ENCODE data around the gene TBC1D22B.

Gene TBC1D22B

DNA sequence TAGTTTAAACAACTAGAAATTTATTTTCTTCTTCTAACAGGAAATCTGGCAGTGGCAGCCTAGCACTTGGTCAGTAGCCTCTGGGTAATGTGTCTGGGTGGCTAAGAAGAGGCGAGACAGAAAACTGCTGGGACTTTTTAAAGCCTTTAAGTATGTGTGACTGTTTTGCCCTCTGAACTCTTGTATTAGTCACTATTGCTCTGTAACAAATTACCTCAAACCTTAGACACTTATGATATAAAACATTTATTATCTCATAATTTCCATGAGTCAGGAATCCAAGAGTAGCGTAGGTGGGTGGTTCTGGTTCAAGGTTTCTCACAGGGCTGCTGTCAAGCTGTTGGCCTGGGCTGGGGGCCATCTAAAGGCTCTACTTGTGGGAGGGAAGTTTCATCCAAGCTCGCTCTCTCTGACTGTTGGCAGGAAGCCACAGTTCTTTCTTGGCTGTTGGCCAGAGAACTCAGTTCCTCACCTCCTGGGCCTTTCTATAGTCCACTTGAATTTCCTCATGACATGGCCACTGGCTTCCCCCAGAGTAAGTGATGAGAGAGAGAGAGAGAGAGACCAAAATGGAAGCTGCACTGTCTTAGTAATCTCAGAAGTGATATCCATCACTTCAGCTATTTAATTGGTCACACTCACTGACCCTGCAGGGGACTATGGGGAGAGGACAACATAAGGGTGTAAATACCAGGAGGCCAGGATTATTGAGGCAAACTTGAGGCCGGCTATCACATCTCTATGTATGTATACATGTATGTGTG lies 17.4 kb upstream of the TBC1D22B start:
- Histone ChIP-seq H3K14ac (ENCODE audit: low read length in 2 of 2) (no peak overlapping the region), H2BK5ac (ENCODE audit: low read depth, low read length, poor library complexity, severe bottlenecking) (peak overlapping the region; percentile 47), H4K91ac (ENCODE audit: low read length) (no peak overlapping the region), H2AK5ac (ENCODE audit: low read length, severe bottlenecking) (no peak overlapping the region), H3K9ac (ENCODE audit: low read length) (peak overlapping the region; percentile 89), H3K36me3 (ENCODE audit: control insufficient read depth in 1 of 2, insufficient read depth in 2 of 2, low read depth in 1 of 2, low read length in 2 of 2) (no peaks in the 10 kb centered on the region), H3K4me1 (ENCODE audit: control insufficient read depth, insufficient read depth, low read depth, low read length) (peaks cover 13% of the 10 kb centered on the region), H4K8ac (ENCODE audit: low read length) (peak overlapping the region; percentile 69), H3K27me3 (ENCODE audit: control insufficient read depth in 1 of 2, insufficient read depth in 1 of 2, low read length in 2 of 2) (no peaks in the 10 kb centered on the region), H2BK12ac (ENCODE audit: low read length in 2 of 2) (peak overlapping the region; percentile 80 to 90), H3K23ac (ENCODE audit: low read length in 2 of 2) (no peak overlapping the region), H3K4me3 (ENCODE audit: insufficient read depth in 1 of 2, low read depth in 1 of 2, low read length in 2 of 2) (peak overlapping the region in 1 of 2 experiments; percentile 50), H2BK120ac (ENCODE audit: low read depth, low read length) (no peak overlapping the region), H2BK15ac (ENCODE audit: low read depth, poor library complexity, severe bottlenecking) (peak overlapping the region; percentile 85), H3K79me1 (replicated peaks; ENCODE audit: low read length, poor library complexity, severe bottlenecking) (no peaks in the 10 kb centered on the region), H3K4me2 (ENCODE audit: low read length, poor library complexity, severe bottlenecking) (no peak overlapping the region), H3K9me3 (ENCODE audit: control insufficient read depth, low read length) (no peaks in the 10 kb centered on the region), H3K18ac (ENCODE audit: low read depth in 1 of 2, low read length in 2 of 2) (peak overlapping the region; percentile 37 to 75), H3K4ac (ENCODE audit: low read depth in 1 of 2, low read length in 2 of 2) (no peak overlapping the region), H3K27ac (ENCODE audit: low read length, poor library complexity, severe bottlenecking) (peak overlapping the region; percentile 82), H2AFZ (ENCODE audit: low read depth, low read length) (no peak overlapping the region)
- DNase-seq = peak; percentile 99
- 3% methylated on average over 2 of the region's 4 CpGs for WGBS

DNA sequence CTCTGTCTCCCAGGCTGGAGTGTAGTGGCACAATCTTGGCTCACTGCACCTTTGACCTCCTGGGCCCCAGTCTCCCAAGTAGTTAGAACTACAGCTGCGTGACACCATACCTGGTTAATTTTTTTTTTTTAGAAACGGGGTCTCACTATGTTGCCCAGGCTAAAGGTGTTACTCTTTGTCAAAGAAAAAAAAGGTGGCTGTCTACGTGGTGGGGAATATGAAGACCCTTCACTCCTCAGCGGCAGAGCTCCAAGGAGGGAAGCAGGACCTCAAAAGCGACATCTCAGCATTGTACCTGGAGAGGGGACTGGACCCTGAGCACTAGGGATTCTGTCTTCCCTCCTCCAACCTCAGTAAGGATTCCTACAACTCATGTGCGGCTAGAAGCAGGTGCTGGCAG lies 16.4 kb upstream of the TBC1D22B start:
- Histone ChIP-seq H3K79me1 (replicated peaks; ENCODE audit: low read length, poor library complexity, severe bottlenecking) (no peaks in the 10 kb centered on the region), H2AK5ac (ENCODE audit: low read length, severe bottlenecking) (peak overlapping the region; percentile 77), H2BK12ac (ENCODE audit: low read length in 2 of 2) (peak overlapping the region; percentile 87 to 100), H3K36me3 (ENCODE audit: control insufficient read depth in 1 of 2, insufficient read depth in 2 of 2, low read depth in 1 of 2, low read length in 2 of 2) (no peaks in the 10 kb centered on the region), H2BK15ac (ENCODE audit: low read depth, poor library complexity, severe bottlenecking) (peak overlapping the region; percentile 95), H3K4me1 (ENCODE audit: control insufficient read depth, insufficient read depth, low read depth, low read length) (peaks cover 15% of the 10 kb centered on the region), H3K14ac (ENCODE audit: low read length in 2 of 2) (peak overlapping the region in 1 of 2 experiments; percentile 90), H3K23ac (ENCODE audit: low read length in 2 of 2) (peak overlapping the region in 1 of 2 experiments; percentile 91), H3K4me2 (ENCODE audit: low read length, poor library complexity, severe bottlenecking) (no peak overlapping the region), H3K9me3 (ENCODE audit: control insufficient read depth, low read length) (no peaks in the 10 kb centered on the region), H2AFZ (ENCODE audit: low read depth, low read length) (no peak overlapping the region), H2BK120ac (ENCODE audit: low read depth, low read length) (peak overlapping the region; percentile 50), H2BK5ac (ENCODE audit: low read depth, low read length, poor library complexity, severe bottlenecking) (peak overlapping the region; percentile 84), H3K27me3 (ENCODE audit: control insufficient read depth in 1 of 2, insufficient read depth in 1 of 2, low read length in 2 of 2) (no peaks in the 10 kb centered on the region), H3K4me3 (ENCODE audit: insufficient read depth in 1 of 2, low read depth in 1 of 2, low read length in 2 of 2) (no peak overlapping the region), H4K8ac (ENCODE audit: low read length) (peak overlapping the region; percentile 66), H3K4ac (ENCODE audit: low read depth in 1 of 2, low read length in 2 of 2) (peak overlapping the region in 1 of 2 experiments; percentile 69), H3K9ac (ENCODE audit: low read length) (peak overlapping the region; percentile 84), H3K27ac (ENCODE audit: low read length, poor library complexity, severe bottlenecking) (peak overlapping the region; percentile 89), H4K91ac (ENCODE audit: low read length) (peak overlapping the region; percentile 79), H3K18ac (ENCODE audit: low read depth in 1 of 2, low read length in 2 of 2) (peak overlapping the region; percentile 10 to 84)
- DNase-seq = no peak
- 96% methylated on average over 6 of the region's 6 CpGs for WGBS

DNA sequence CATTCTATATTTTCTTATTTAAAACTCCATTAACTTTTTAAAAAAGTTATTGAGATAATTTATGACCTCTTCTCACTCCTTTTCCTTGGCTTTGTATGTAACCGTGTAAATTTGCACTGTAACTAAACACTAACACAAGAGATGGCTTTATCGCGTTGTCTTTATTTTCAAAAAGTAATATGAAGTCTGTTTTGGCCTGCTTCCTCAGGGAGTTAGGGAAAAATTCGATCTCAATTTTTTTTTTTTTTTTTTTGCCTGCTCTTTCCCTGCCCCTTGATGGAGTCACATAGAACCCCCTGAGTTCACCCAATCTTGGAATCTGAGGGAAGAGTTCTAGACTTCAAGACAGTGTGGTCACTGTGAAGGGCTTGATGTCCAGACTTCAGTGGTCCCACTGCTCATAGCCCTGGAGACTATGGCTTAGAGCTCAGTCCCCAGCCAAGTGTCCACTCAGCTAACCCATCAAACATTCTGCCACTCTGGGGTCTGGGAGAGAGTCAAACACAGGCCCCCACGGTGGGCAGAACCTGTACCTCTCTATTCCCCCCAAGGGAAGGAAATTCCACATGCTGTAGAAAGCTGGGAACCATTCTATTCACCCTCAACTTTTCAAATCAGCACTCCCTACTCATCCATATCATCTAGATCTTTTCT lies 15.7 kb upstream of the TBC1D22B start:
- WGBS = 85% methylated on average over 5 of the region's 5 CpGs
- H3K27me3 ChIP-seq (ENCODE audit: control insufficient read depth in 1 of 2, insufficient read depth in 1 of 2, low read length in 2 of 2) = no peaks in the 10 kb centered on the region
- H2AK5ac ChIP-seq (ENCODE audit: low read length, severe bottlenecking) = peak overlapping the region; percentile 100
- H3K14ac ChIP-seq (ENCODE audit: low read length in 2 of 2) = peak overlapping the region in 1 of 2 experiments; percentile 91
- H3K27ac ChIP-seq (ENCODE audit: low read length, poor library complexity, severe bottlenecking) = peak overlapping the region; percentile 100
- peak overlapping the region; percentile 84 for H3K9ac ChIP-seq (ENCODE audit: low read length)
- H2BK120ac ChIP-seq (ENCODE audit: low read depth, low read length) = peak overlapping the region; percentile 83
- peak overlapping the region; percentile 60 for H2BK15ac ChIP-seq (ENCODE audit: low read depth, poor library complexity, severe bottlenecking)
- peaks cover 15% of the 10 kb centered on the region for H3K4me1 ChIP-seq (ENCODE audit: control insufficient read depth, insufficient read depth, low read depth, low read length)
- no peak overlapping the region for H3K4me2 ChIP-seq (ENCODE audit: low read length, poor library complexity, severe bottlenecking)
- H3K18ac ChIP-seq (ENCODE audit: low read depth in 1 of 2, low read length in 2 of 2) = peak overlapping the region; percentile 74 to 94
- peak overlapping the region; percentile 99 for H2BK5ac ChIP-seq (ENCODE audit: low read depth, low read length, poor library complexity, severe bottlenecking)
- peak overlapping the region; percentile 66 to 100 for H3K4ac ChIP-seq (ENCODE audit: low read depth in 1 of 2, low read length in 2 of 2)
- H3K9me3 ChIP-seq (ENCODE audit: control insufficient read depth, low read length) = no peaks in the 10 kb centered on the region
- peak overlapping the region; percentile 67 for H4K8ac ChIP-seq (ENCODE audit: low read length)
- H2BK12ac ChIP-seq (ENCODE audit: low read length in 2 of 2) = peak overlapping the region; percentile 99 to 100
- H2AFZ ChIP-seq (ENCODE audit: low read depth, low read length) = peak overlapping the region; percentile 43
- H3K23ac ChIP-seq (ENCODE audit: low read length in 2 of 2) = no peak overlapping the region
- no peaks in the 10 kb centered on the region for H3K79me1 ChIP-seq (replicated peaks; ENCODE audit: low read length, poor library complexity, severe bottlenecking)
- H4K91ac ChIP-seq (ENCODE audit: low read length) = peak overlapping the region; percentile 86
- peak overlapping the region in 1 of 2 experiments; percentile 21 for H3K4me3 ChIP-seq (ENCODE audit: insufficient read depth in 1 of 2, low read depth in 1 of 2, low read length in 2 of 2)
- no peak for DNase-seq
- H3K36me3 ChIP-seq (ENCODE audit: control insufficient read depth in 1 of 2, insufficient read depth in 2 of 2, low read depth in 1 of 2, low read length in 2 of 2) = no peaks in the 10 kb centered on the region

DNA sequence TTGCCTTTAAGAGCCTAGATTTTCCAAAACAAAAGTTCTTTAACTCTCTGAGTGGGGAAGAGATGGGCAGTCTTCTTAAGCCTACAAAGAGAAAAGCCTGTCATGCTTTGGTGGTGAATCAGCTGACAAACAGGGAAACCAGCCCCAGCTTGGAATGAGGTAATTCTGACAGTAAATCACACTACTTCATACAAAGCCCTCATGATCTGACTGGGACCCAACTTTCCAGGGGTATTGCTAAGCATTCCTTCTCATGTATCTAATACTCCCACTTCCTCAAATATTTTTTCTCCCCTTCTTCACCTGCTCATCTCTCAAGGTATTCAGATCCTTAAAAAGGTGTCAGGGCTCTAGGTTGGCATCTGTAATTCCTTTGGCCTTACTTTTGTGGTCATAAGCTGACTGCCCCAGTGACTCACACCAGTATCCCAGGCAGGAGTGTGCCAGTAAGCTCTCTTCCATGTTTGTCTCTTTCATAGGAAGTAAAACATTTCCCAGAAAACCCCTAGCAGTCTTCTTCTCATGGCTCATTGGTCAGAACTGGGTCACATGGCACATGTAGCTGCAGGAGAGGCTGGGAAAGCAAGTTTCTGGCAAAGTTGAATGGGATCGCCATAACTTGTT lies 15.0 kb upstream of the TBC1D22B start:
- Histone ChIP-seq H2BK120ac (ENCODE audit: low read depth, low read length) (peak overlapping the region; percentile 71), H3K9ac (ENCODE audit: low read length) (peak overlapping the region; percentile 84), H3K4me3 (ENCODE audit: insufficient read depth in 1 of 2, low read depth in 1 of 2, low read length in 2 of 2) (peak overlapping the region in 1 of 2 experiments; percentile 25), H3K4ac (ENCODE audit: low read depth in 1 of 2, low read length in 2 of 2) (no peak overlapping the region), H3K18ac (ENCODE audit: low read depth in 1 of 2, low read length in 2 of 2) (peak overlapping the region; percentile 6 to 46), H3K27ac (ENCODE audit: low read length, poor library complexity, severe bottlenecking) (peak overlapping the region; percentile 100), H4K91ac (ENCODE audit: low read length) (no peak overlapping the region), H3K36me3 (ENCODE audit: control insufficient read depth in 1 of 2, insufficient read depth in 2 of 2, low read depth in 1 of 2, low read length in 2 of 2) (no peaks in the 10 kb centered on the region), H3K9me3 (ENCODE audit: control insufficient read depth, low read length) (no peaks in the 10 kb centered on the region), H2AK5ac (ENCODE audit: low read length, severe bottlenecking) (no peak overlapping the region), H3K23ac (ENCODE audit: low read length in 2 of 2) (no peak overlapping the region), H2BK12ac (ENCODE audit: low read length in 2 of 2) (no peak overlapping the region), H3K79me1 (replicated peaks; ENCODE audit: low read length, poor library complexity, severe bottlenecking) (no peaks in the 10 kb centered on the region), H4K8ac (ENCODE audit: low read length) (no peak overlapping the region), H3K4me2 (ENCODE audit: low read length, poor library complexity, severe bottlenecking) (peak overlapping the region; percentile 11), H3K4me1 (ENCODE audit: control insufficient read depth, insufficient read depth, low read depth, low read length) (peaks cover 15% of the 10 kb centered on the region), H2BK15ac (ENCODE audit: low read depth, poor library complexity, severe bottlenecking) (no peak overlapping the region), H2AFZ (ENCODE audit: low read depth, low read length) (no peak overlapping the region), H3K27me3 (ENCODE audit: control insufficient read depth in 1 of 2, insufficient read depth in 1 of 2, low read length in 2 of 2) (no peaks in the 10 kb centered on the region), H2BK5ac (ENCODE audit: low read depth, low read length, poor library complexity, severe bottlenecking) (peak overlapping the region; percentile 99), H3K14ac (ENCODE audit: low read length in 2 of 2) (no peak overlapping the region)
- WGBS = no CpG with 5 or more reads among the region's 1 CpG
- DNase-seq = peak; percentile 99
